Measurements from ENCODE around the gene LRRC3C. TPM values are rescaled to one million over a fixed set of nuclear protein-coding genes. Genes with fewer than 3 reads are reported as not detected.

The LRRC3C gene
- total RNA-seq, 1 experiment from 2014 or later = not detected

DNA sequence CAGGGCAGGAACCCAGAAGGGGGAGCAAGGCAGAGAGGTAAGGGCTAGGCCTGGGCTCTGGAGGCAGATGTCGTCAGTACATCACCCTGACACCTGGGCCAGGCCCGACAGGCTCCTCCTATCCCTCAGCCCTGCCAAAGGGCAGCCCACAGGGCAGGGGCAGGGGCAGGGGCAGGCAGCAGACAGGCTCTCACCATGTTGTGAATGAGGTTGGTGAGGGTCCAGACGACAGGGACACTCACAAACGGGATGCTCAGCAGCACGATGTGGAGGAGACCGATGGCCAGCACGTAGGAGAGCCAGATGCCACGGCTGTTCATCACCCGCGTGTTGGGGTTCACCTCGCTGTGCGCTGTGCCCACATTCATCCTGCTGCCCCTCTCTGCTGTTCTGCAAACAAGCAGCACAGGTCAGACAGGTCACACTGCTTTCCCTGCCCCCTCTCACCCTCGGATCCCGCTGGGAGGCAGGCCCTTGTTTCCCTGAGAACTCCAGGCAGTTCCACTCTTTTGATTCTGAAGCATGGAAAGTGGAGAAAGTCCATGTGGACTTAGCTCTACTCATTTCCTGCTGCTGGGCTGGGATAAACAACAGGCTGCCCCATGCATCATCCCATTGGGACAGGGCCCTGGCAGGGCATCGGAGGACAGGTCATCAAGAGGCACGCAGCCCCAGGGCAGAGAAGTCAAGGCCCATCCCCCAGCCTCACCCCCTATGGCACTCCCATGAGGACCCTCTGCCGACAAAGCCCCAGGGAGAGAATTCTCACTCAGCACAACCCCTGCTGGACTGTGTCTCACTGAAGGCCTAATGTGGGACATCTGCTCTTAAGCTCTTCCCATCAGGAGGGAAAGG, 3.5 kb upstream of the LRRC3C start:
- no peak for DNase-seq (ENCODE audit: extremely low read depth, low read depth)

DNA sequence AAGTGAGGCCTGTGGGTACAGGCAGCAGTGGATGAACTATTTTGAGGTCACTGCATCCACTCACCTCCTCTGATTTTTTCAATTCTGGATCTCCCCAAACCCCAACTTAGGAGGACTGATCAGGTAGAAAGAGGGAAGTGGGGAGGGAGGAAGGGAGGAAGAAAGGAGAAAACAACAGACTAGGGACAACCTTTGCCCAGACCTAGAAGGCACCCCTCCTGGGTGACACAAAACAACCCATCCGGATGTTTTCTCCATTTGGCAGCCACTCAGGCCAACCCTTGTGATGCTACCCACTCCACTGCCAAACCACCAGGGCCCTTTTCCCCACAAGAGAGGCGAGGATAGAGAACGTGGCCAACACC, 2.9 kb upstream of the LRRC3C start:
- DNase-seq (ENCODE audit: extremely low read depth, low read depth) = no peak

DNA sequence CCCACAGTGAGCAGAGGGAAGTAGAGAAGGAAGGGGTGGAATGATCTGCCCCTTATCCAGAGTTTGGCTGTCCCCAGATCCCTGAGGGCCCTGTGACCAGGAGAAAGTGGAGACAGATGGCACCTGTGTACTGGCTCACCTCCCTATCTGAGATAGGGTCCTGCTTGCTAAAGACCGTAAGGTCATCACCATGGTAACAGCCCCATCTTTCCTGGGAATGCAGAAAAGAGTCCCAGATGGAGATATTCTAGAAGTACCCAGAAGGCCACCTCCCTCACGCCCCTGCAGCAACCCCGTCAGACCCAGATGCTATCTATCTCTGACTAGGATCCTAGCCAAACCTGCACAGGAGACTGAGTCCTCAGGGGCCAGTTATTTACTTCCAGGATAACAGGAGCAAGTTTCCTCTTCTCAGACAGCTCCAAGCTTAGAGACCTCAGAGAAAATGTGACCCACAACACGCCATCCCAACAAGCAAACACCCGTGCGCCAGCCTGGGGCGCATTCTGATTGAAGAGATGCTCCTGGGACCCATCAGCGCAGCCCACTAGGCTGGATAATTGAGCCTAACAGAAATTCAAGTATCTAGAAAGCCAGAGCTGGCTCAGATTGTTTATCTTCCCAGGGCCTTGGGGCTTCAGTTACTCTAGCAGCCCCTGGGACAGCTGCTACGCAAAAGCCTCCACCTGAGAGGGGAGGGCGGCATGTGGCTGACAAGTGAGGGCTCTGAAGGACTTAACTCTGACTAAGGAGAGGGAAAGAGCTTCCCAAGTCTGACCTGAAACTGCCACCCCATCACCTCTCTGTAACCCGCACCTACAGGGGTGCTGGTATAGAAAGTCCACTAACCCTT, 2.0 kb upstream of the LRRC3C start:
- DNase-seq (ENCODE audit: extremely low read depth, low read depth) = no peak

- no peak for DNase-seq (ENCODE audit: extremely low read depth, low read depth)
Measured at GRCh38 chr17:39926135-39926587, 1.4 kb upstream of the LRRC3C start.

DNA sequence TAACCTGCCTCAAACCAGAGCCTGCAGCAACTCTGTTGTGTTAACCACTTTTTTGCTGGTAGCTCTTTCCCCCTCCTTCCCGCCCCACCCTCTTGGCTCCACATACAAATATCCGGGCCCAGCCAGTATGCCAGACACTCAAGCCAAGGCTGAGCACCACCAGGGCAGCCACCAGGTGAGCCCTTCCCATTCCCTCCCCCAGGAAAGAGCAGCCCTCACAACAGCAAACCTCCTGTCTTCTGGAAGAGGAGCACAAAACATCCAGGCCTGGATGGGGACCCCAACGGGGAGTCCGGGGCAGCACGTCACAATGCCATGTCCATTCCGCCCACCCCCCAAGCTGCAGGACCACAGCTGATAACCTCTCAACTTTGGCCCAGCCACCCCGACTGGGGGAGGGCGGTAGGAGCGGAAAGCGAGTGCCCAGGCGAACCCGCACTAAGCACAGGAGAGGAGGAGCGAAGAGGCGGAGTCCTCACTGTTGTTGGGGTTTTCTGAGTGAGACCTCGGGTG, 888 bp upstream of the LRRC3C start:
- DNase-seq (ENCODE audit: extremely low read depth, low read depth) = no peak

GRCh38 chr17:39927929-39928857, 661 bp downstream of the LRRC3C start:
- no peak for DNase-seq (ENCODE audit: extremely low read depth, low read depth)

GRCh38 chr17:39928858-39929645, 1.5 kb downstream of the LRRC3C start:
- DNase-seq (ENCODE audit: extremely low read depth, low read depth) = no peak

DNA sequence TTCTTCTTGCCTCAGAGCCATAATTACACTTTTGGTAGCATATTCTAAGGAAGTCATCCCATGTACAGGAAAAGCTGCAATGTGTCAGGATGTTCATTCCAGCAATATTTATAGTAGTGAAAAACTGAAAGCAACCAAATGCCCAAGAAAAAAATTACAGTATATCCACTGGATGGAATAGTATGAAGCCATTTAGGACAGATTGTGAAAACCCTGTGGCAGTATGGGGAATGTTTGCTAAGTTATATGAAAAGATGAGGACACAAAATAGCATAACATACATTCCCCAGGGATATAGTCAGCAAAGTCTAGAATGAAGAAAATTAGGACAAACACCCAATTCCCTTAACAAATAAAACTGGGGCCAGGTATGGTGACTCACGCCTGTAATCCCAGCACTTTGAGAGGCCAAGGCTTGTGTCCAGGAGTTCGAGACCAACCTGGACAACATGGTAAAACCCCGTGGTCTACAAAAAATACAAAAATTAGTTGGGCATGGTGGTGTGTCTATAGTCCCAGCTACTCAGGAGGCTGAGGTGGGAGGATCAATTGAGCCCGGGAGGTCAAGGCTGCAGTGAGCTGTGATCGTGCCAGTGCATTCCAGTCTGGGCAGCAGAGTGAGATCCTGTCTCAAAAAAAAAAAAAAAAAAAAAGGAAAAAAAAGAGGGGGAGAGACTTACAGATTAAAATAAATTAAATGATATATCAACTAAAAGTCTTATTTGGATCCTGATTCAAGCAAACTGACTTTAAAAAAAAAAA, 2.3 kb downstream of the LRRC3C start:
- DNase-seq (ENCODE audit: extremely low read depth, low read depth) = no peak

DNA sequence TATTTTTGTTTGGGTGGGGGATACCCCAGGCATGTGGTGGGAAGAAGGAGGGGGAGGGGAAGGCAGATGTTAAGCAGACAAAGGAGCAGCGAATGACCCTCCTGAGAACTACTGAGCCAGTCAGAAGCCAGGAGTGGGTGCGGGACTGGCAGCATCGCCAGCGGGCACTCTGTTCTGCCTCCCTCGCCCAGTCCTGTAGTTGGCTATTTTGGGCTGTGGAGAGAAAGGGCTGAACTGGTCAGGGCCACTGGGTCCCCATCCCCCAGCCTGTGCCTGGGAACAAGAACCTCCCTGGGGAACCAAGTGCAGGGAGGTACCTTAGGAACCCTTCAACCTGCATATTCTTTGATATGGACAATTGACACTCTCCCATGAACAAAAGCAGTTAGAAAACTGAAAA, 6.4 kb downstream of the LRRC3C start:
- no peak for DNase-seq (ENCODE audit: extremely low read depth, low read depth)

DNA sequence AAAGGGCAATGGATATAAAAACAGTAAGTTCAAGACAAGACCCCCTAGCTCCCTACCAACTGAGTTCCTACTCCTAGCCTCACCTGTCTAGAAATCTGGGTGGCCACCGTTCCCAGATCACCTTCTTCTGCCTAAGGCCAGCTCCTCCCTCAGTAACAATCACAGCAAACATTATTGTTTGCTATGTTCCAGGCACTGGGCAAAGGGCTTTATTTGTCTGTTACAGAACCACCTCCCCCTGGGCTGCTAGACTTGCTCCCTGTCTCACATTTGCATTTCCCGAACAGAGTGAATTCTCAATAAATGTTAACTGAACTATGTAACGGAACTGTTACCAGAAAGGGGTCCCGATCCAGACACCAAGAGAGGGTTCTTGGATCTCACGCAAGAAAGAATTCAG, 6.8 kb downstream of the LRRC3C start:
- no peak for DNase-seq (ENCODE audit: extremely low read depth, low read depth)

DNA sequence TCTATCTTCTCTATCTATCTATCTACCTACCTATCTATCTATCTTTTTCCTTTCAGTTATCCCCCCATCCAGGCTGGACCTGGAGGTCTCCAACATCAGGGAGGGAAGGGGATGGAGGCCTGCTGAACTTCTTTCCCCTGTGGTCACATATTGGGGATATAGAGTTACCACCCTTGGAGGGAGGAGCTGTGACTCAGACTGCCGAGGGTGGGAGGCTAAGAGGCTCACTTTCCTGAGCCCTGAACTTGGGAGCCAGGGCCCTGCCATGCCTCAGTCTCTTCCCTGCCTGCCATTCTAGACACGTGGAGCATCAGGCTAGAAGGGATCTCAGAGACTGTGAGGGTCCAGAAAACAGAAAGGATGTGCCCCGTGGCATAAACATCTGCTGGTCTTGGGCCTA, 8.4 kb downstream of the LRRC3C start:
- no peak for DNase-seq (ENCODE audit: extremely low read depth, low read depth)

- no peak for DNase-seq (ENCODE audit: extremely low read depth, low read depth)
Measured at GRCh38 chr17:39937447-39937846, 9.9 kb downstream of the LRRC3C start.

DNA sequence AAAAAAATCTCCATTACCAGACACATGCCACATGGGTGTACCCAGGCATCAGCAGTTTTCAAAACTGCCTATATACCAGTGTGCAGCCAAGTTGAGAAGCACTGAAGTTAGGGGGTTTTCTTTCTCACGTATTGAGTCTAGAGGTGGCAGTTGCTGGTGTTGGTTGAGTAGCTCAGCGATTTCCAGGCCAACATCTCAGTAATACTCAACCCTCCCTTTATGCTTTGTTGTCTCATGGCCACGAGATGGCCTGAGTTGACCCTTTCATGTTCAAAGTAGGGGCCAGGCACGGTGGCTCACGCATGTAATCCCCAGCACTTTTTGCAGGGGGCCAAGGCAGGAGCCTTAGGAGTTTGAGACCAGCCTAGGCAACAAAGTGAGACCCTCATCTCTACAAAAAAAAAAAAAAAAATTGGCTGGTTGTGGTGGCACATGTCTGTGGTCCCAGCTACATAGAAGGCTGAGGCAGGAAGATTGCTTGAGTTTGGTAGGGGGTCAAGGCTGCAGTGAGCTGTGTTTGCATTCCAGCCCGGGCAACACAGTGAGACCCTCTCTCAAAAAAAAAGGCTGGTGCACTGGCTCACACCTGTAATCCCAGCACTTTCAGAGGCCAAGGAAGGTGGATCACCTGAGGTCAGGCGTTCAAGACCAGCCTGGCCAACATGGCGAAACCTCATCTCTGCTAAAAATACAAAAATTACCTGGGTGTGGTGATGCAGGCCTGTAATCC, 10.8 kb downstream of the LRRC3C start:
- DNase-seq (ENCODE audit: extremely low read depth, low read depth) = no peak

GRCh38 chr17:39939106-39939505, 11.6 kb downstream of the LRRC3C start:
- DNase-seq (ENCODE audit: extremely low read depth, low read depth) = no peak

- no peak for DNase-seq (ENCODE audit: extremely low read depth, low read depth)
Measured at GRCh38 chr17:39939588-39940419, 12.3 kb downstream of the LRRC3C start.

GRCh38 chr17:39943702-39944392, 16.3 kb downstream of the LRRC3C start:
- no peak for DNase-seq (ENCODE audit: extremely low read depth, low read depth)

DNA sequence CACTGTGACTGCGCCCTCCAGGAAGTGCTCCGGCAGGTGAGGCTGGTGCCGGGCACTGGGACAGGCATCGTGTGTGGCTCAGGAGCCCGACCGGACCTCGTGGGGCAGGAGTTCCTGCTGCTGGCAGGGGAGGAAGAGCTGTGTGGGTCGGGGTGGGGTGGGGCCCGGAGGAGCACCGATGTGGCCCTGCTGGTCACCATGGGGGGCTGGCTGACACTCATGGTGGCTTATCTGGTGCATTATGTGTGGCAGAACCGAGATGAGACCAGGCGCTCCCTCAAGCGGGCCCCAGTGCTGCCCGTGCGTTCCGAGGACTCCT, 16.8 kb downstream of the LRRC3C start:
- DNase-seq (ENCODE audit: extremely low read depth, low read depth) = no peak

Measured in NCI-H460 (cell line).